Measurements from ENCODE around the gene CBX4.

DNA sequence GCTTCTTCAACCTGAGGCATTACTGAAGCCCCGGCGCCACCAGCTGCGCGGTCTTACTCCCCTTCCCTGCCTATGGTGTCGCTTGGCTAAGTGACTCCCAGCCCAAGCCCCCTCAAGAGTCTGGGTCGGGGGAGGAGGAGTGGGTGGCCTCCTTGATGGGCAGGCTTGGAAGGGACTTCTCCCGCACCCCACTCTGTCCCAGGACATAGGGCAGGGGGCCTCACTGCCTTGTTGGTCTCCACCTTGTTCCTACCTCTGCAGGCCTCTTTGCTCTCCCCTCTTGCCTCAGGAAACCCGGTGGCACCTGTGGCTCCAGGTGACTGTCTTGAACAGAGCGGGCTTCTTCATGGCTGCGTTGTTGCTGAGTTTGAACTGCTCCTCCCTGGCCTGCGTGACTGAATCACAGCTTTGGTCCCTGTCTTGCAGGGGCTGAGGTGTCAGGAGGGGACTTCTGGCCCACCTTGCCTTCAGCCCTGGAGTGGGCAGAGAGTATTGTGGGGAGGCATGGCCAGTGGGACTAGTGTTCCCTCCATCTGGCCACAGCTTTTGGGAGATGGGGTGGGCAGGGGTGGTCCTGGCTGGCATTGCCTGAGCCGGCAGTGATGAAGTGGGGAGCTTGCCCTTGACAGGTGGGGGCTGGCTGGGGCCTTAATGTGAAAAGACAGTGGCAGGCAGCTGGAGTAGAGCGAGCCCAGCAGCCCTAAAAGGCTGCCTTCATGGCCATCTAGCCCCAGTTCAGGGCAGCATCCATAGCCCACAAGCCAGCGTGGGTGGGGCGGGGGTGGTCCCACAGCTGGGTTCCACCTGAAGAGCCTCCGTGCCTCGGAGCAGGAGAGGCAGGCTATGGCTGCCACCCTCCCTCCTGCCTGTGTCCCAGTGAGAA, 54.0 kb downstream of the CBX4 start:
- TF ChIP-seq YY1 (IDR thresholded peaks at IDR 0.05; ENCODE audit: insufficient read depth, insufficient read length) = no peak
- TF ChIP-seq ZNF274 (IDR thresholded peaks at IDR 0.05; ENCODE audit: low read depth, low read length) = no peak
- TF ChIP-seq SUZ12 (IDR thresholded peaks at IDR 0.05; ENCODE audit: extremely low read depth, insufficient read depth, insufficient read length) = no peak
